Measurements from ENCODE around the gene CTTNBP2NL.

Gene CTTNBP2NL

DNA sequence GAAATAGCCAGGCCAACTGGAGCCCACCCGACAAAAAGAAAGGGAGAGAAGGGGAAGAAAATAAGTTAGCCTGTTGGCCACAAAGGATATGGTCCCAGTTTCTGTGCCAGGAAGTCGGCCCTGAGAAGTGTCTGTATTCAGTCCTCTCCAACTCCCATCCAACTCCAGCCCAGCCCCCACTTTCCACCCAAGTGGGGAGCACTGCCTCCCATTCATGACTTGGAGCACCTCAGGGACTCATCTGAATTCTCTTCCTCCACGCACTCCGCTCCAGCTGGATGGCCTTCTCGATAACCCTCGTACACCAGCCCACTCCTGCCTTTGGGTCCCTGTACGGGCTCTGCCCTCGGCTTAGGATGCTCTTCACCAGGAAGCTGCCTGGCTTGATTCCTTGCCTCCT is 110.7 kb downstream of the CTTNBP2NL start:
- Histone ChIP-seq H4K8ac (ENCODE audit: low read length) (no peak overlapping the region), H3K18ac (ENCODE audit: low read depth in 1 of 2, low read length in 2 of 2) (no peak overlapping the region), H2BK120ac (ENCODE audit: low read depth, low read length) (no peak overlapping the region), H3K14ac (ENCODE audit: low read length in 2 of 2) (no peak overlapping the region), H3K9ac (ENCODE audit: low read length) (no peak overlapping the region), H3K4me1 (ENCODE audit: control insufficient read depth, insufficient read depth, low read depth, low read length) (peaks cover 36% of the 10 kb centered on the region), H3K4me2 (ENCODE audit: low read length, poor library complexity, severe bottlenecking) (no peak overlapping the region), H2BK5ac (ENCODE audit: low read depth, low read length, poor library complexity, severe bottlenecking) (no peak overlapping the region), H3K36me3 (ENCODE audit: control insufficient read depth in 1 of 2, insufficient read depth in 2 of 2, low read depth in 1 of 2, low read length in 2 of 2) (no peaks in the 10 kb centered on the region), H3K4me3 (ENCODE audit: insufficient read depth in 1 of 2, low read depth in 1 of 2, low read length in 2 of 2) (no peak overlapping the region), H3K79me1 (replicated peaks; ENCODE audit: low read length, poor library complexity, severe bottlenecking) (peaks cover 3% of the 10 kb centered on the region), H2AFZ (ENCODE audit: low read depth, low read length) (no peak overlapping the region), H4K91ac (ENCODE audit: low read length) (no peak overlapping the region), H2BK12ac (ENCODE audit: low read length in 2 of 2) (no peak overlapping the region), H3K27ac (ENCODE audit: low read length, poor library complexity, severe bottlenecking) (no peak overlapping the region), H3K23ac (ENCODE audit: low read length in 2 of 2) (no peak overlapping the region), H3K9me3 (ENCODE audit: control insufficient read depth, low read length) (no peaks in the 10 kb centered on the region), H3K4ac (ENCODE audit: low read depth in 1 of 2, low read length in 2 of 2) (no peak overlapping the region), H3K27me3 (ENCODE audit: control insufficient read depth in 1 of 2, insufficient read depth in 1 of 2, low read length in 2 of 2) (peaks cover 0 to 64% of the 10 kb centered on the region in 2 experiments), H2BK15ac (ENCODE audit: low read depth, poor library complexity, severe bottlenecking) (no peak overlapping the region), H2AK5ac (ENCODE audit: low read length, severe bottlenecking) (no peak overlapping the region)
- no peak for DNase-seq
- 94% methylated on average over 7 of the region's 8 CpGs for WGBS

DNA sequence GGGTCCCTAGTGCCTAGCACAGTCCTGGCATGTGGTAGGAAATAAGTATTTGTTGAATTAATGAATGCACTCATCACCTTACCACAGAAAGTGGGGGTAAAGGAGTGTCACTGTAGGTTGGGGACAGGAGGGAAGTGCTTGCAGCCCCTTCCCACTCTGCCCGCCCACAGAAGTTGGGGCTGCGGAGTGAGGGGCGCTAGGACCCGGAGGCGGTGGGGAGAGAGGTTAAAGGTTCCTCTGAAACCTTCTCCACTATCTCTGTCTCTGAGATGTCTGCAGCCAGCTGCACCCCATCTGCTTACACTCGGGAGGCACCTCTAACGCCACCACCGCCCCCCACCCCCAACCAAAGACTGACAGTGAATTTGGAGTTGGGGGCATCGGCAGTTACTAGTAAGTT is 111.3 kb downstream of the CTTNBP2NL start:
- Histone ChIP-seq H3K27ac (ENCODE audit: low read length, poor library complexity, severe bottlenecking) (no peak overlapping the region), H2BK120ac (ENCODE audit: low read depth, low read length) (no peak overlapping the region), H3K14ac (ENCODE audit: low read length in 2 of 2) (no peak overlapping the region), H3K36me3 (ENCODE audit: control insufficient read depth in 1 of 2, insufficient read depth in 2 of 2, low read depth in 1 of 2, low read length in 2 of 2) (no peaks in the 10 kb centered on the region), H3K23ac (ENCODE audit: low read length in 2 of 2) (no peak overlapping the region), H3K4me3 (ENCODE audit: insufficient read depth in 1 of 2, low read depth in 1 of 2, low read length in 2 of 2) (no peak overlapping the region), H4K8ac (ENCODE audit: low read length) (no peak overlapping the region), H2AFZ (ENCODE audit: low read depth, low read length) (no peak overlapping the region), H2BK15ac (ENCODE audit: low read depth, poor library complexity, severe bottlenecking) (no peak overlapping the region), H2BK5ac (ENCODE audit: low read depth, low read length, poor library complexity, severe bottlenecking) (no peak overlapping the region), H3K27me3 (ENCODE audit: control insufficient read depth in 1 of 2, insufficient read depth in 1 of 2, low read length in 2 of 2) (peaks cover 0 to 64% of the 10 kb centered on the region in 2 experiments), H3K4me2 (ENCODE audit: low read length, poor library complexity, severe bottlenecking) (no peak overlapping the region), H3K9ac (ENCODE audit: low read length) (no peak overlapping the region), H2BK12ac (ENCODE audit: low read length in 2 of 2) (no peak overlapping the region), H3K18ac (ENCODE audit: low read depth in 1 of 2, low read length in 2 of 2) (no peak overlapping the region), H3K9me3 (ENCODE audit: control insufficient read depth, low read length) (no peaks in the 10 kb centered on the region), H3K79me1 (replicated peaks; ENCODE audit: low read length, poor library complexity, severe bottlenecking) (peaks cover 5% of the 10 kb centered on the region), H3K4me1 (ENCODE audit: control insufficient read depth, insufficient read depth, low read depth, low read length) (peaks cover 36% of the 10 kb centered on the region), H4K91ac (ENCODE audit: low read length) (no peak overlapping the region), H3K4ac (ENCODE audit: low read depth in 1 of 2, low read length in 2 of 2) (no peak overlapping the region), H2AK5ac (ENCODE audit: low read length, severe bottlenecking) (no peak overlapping the region)
- no peak for DNase-seq
- 64% methylated on average over 1 of the region's 9 CpGs for WGBS

DNA sequence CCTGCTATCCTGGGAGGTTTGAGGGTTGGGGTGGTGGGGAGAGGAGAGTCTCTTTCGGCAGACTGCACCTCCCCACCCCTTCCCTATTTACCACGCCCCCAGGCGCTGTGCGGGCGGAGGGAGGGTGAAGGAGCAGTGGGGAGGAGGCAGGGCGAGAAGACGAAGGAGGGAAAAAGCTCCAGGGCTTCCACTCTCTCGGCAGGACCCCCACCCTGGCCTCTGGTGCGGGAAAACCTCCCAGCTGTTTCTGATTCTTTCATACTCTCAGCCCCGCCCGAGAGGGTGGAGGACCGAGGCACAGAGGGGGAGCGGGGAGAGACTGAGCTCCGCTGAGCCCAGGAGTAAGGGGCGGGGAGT is 111.9 kb downstream of the CTTNBP2NL start:
- H3K9me3 ChIP-seq (ENCODE audit: control insufficient read depth, low read length) = no peaks in the 10 kb centered on the region
- no peak overlapping the region for H3K23ac ChIP-seq (ENCODE audit: low read length in 2 of 2)
- peaks cover 9% of the 10 kb centered on the region for H3K79me1 ChIP-seq (replicated peaks; ENCODE audit: low read length, poor library complexity, severe bottlenecking)
- no peak overlapping the region for H2BK5ac ChIP-seq (ENCODE audit: low read depth, low read length, poor library complexity, severe bottlenecking)
- no peak overlapping the region for H2BK12ac ChIP-seq (ENCODE audit: low read length in 2 of 2)
- H3K9ac ChIP-seq (ENCODE audit: low read length) = peak overlapping the region; percentile 22
- no peaks in the 10 kb centered on the region for H3K36me3 ChIP-seq (ENCODE audit: control insufficient read depth in 1 of 2, insufficient read depth in 2 of 2, low read depth in 1 of 2, low read length in 2 of 2)
- peak overlapping the region in 1 of 2 experiments; percentile 8 for H3K14ac ChIP-seq (ENCODE audit: low read length in 2 of 2)
- H3K4me1 ChIP-seq (ENCODE audit: control insufficient read depth, insufficient read depth, low read depth, low read length) = peaks cover 36% of the 10 kb centered on the region
- H3K18ac ChIP-seq (ENCODE audit: low read depth in 1 of 2, low read length in 2 of 2) = peak overlapping the region; percentile 16 to 28
- peak overlapping the region; percentile 78 for H3K4me2 ChIP-seq (ENCODE audit: low read length, poor library complexity, severe bottlenecking)
- no peak overlapping the region for H2BK15ac ChIP-seq (ENCODE audit: low read depth, poor library complexity, severe bottlenecking)
- peak overlapping the region; percentile 73 to 82 for H3K4me3 ChIP-seq (ENCODE audit: insufficient read depth in 1 of 2, low read depth in 1 of 2, low read length in 2 of 2)
- no peak overlapping the region for H2BK120ac ChIP-seq (ENCODE audit: low read depth, low read length)
- no peak for DNase-seq
- H4K8ac ChIP-seq (ENCODE audit: low read length) = no peak overlapping the region
- no peak overlapping the region for H4K91ac ChIP-seq (ENCODE audit: low read length)
- peaks cover 0 to 64% of the 10 kb centered on the region in 2 experiments for H3K27me3 ChIP-seq (ENCODE audit: control insufficient read depth in 1 of 2, insufficient read depth in 1 of 2, low read length in 2 of 2)
- H2AFZ ChIP-seq (ENCODE audit: low read depth, low read length) = peak overlapping the region; percentile 18
- H2AK5ac ChIP-seq (ENCODE audit: low read length, severe bottlenecking) = no peak overlapping the region
- no peak overlapping the region for H3K4ac ChIP-seq (ENCODE audit: low read depth in 1 of 2, low read length in 2 of 2)
- H3K27ac ChIP-seq (ENCODE audit: low read length, poor library complexity, severe bottlenecking) = no peak overlapping the region
- 2% methylated on average over 6 of the region's 15 CpGs for WGBS

DNA sequence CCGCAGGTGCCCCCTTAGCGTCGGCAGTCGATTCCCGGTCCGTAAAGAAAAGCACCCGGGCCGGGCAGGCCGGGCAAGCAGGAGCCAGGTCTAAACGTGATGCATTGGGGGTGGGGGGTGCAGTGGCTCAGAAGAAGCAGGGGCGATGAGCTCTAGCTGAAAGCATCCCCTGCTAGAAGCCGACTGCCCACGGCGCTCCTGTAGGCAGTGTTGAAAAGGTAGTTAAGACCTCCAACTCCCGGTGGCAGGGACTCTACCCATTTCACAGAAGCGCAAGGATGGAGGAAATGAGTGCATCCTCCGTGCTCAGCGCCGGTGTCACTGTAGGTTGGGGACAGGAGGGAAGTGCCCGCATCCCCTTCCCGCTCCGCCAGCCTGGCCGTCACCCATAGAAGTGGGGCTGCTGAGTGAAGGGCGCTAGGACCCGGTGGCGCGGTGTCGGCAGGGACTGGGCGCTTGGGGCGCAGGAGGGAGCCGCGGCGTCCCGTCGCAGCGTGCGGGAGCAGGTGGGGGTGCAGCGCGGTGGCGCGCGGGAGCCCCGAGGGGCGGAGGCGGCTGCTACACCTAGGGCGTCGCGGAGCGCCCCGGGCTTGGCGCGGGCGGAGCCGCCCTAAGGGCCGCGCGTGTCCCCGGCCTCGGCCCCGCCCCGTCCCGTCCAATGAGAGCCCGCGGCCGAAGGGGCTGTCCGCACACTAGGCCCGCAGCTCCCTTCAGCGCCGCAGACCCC is 112.4 kb downstream of the CTTNBP2NL start, which contains the start of gene WNT2B:
Gene WNT2B, plus strand, starts transcription at position 688 of the 727 bp plus-strand sequence. CDS start 298 bp downstream, outside the sequence.
- Histone ChIP-seq H3K9me3 (ENCODE audit: control insufficient read depth, low read length) (no peaks in the 10 kb centered on the region), H3K4me3 (ENCODE audit: insufficient read depth in 1 of 2, low read depth in 1 of 2, low read length in 2 of 2) (peak within 1 kb of the TSS; percentile 73 to 82), H3K9ac (ENCODE audit: low read length) (peak within 1 kb of the TSS; percentile 22), H4K8ac (ENCODE audit: low read length) (peak within 1 kb of the TSS; percentile 83), H3K18ac (ENCODE audit: low read depth in 1 of 2, low read length in 2 of 2) (peak within 1 kb of the TSS; percentile 76 to 77), H4K91ac (ENCODE audit: low read length) (peak within 1 kb of the TSS; percentile 63), H3K14ac (ENCODE audit: low read length in 2 of 2) (peak within 1 kb of the TSS in 1 of 2 experiments; percentile 68), H2BK5ac (ENCODE audit: low read depth, low read length, poor library complexity, severe bottlenecking) (peak within 1 kb of the TSS; percentile 26), H2BK12ac (ENCODE audit: low read length in 2 of 2) (peak within 1 kb of the TSS; percentile 67 to 85), H2AFZ (ENCODE audit: low read depth, low read length) (peak within 1 kb of the TSS; percentile 59), H3K27me3 (ENCODE audit: control insufficient read depth in 1 of 2, insufficient read depth in 1 of 2, low read length in 2 of 2) (peaks cover 0 to 60% of the 10 kb centered on the region in 2 experiments), H3K79me1 (replicated peaks; ENCODE audit: low read length, poor library complexity, severe bottlenecking) (peaks cover 9% of the 10 kb centered on the region), H2BK120ac (ENCODE audit: low read depth, low read length) (peak within 1 kb of the TSS; percentile 54), H3K23ac (ENCODE audit: low read length in 2 of 2) (peak within 1 kb of the TSS in 1 of 2 experiments; percentile 66), H3K4me2 (ENCODE audit: low read length, poor library complexity, severe bottlenecking) (peak within 1 kb of the TSS; percentile 78), H3K4ac (ENCODE audit: low read depth in 1 of 2, low read length in 2 of 2) (peak within 1 kb of the TSS; percentile 6 to 60), H3K27ac (ENCODE audit: low read length, poor library complexity, severe bottlenecking) (peak within 1 kb of the TSS; percentile 10), H3K36me3 (ENCODE audit: control insufficient read depth in 1 of 2, insufficient read depth in 2 of 2, low read depth in 1 of 2, low read length in 2 of 2) (no peaks in the 10 kb centered on the region), H2AK5ac (ENCODE audit: low read length, severe bottlenecking) (peak within 1 kb of the TSS; percentile 74), H2BK15ac (ENCODE audit: low read depth, poor library complexity, severe bottlenecking) (peak within 1 kb of the TSS; percentile 86), H3K4me1 (ENCODE audit: control insufficient read depth, insufficient read depth, low read depth, low read length) (peaks cover 40% of the 10 kb centered on the region)
- DNase-seq = no peak
- under 1% methylated on average over 45 of the region's 69 CpGs for WGBS

All from mesenchymal stem cell (in vitro differentiated cells and primary cell).